GM10847 (cell line): ENCODE measurements around the gene RPS5.

Experiments used
- POLR2A ChIP-seq: IDR thresholded peaks from 2 replicates; pipeline ENCODE4 v1.6.1; 2011; ENCODE audit not compliant: insufficient read length; ENCODE audit errors: extremely low read depth

The RPS5 gene

GRCh38 chr19:58407658-58408151 is 20.6 kb downstream of the RPS5 start:
- TF ChIP-seq POLR2A = no peak

GRCh38 chr19:58408152-58409009 is 21.3 kb downstream of the RPS5 start, which contains the start of gene ZNF584:
Gene ZNF584, plus strand, starts transcription at chr19:58408649. Its CDS starts 499 bp downstream, at chr19:58409148.
- TF ChIP-seq POLR2A = peak; percentile 73

GRCh38 chr19:58409010-58409790 is 22.1 kb downstream of the RPS5 start:
- TF ChIP-seq POLR2A = no peak

GRCh38 chr19:58416604-58417003 is 29.5 kb downstream of the RPS5 start:
- TF ChIP-seq POLR2A = no peak

- no peak for TF ChIP-seq POLR2A
Measured at GRCh38 chr19:58417071-58417470, 30.0 kb downstream of the RPS5 start.

GRCh38 chr19:58428617-58429016 is 41.5 kb downstream of the RPS5 start:
- TF ChIP-seq POLR2A = no peak

GRCh38 chr19:58429745-58430144 is 42.7 kb downstream of the RPS5 start:
- no peak for TF ChIP-seq POLR2A

- TF ChIP-seq POLR2A = no peak
Measured at GRCh38 chr19:58434217-58434616, 47.1 kb downstream of the RPS5 start.

GRCh38 chr19:58439576-58440554 is 52.8 kb downstream of the RPS5 start, which contains the start of gene ZNF132:
Gene ZNF132, minus strand, starts transcription at chr19:58440153. Its CDS starts 332 bp downstream, at chr19:58439821.
- peak; percentile 56 for TF ChIP-seq POLR2A

- TF ChIP-seq POLR2A = no peak
Measured at GRCh38 chr19:58440556-58440955, 53.5 kb downstream of the RPS5 start.
